HG03521 (cell line): ENCODE data around the gene PDP2.
"Not testable (repeated sequence)": the region's sequence is repeated elsewhere in the genome, so short reads cannot be mapped to it uniquely, and the experiment has no call there.

Source experiments
- ATAC-seq: cut with Tn5 transposase; IDR thresholded peaks from one replicate; pipeline ENCODE4 v1.9.1; 2021; ENCODE audit warnings: mild to moderate bottlenecking, moderate library complexity; ENCODE audit not compliant: unreplicated experiment

PDP2 gene

GRCh38 chr16:66934138-66934838 is 54.0 kb downstream of the PDP2 start, which contains the start of gene CIAO2B:
CIAO2B (minus strand) TSS chr16:66934402; CDS start chr16:66934364, 38 bp downstream.
- ATAC-seq: peak; percentile 73

GRCh38 chr16:66934839-66935313 is 54.6 kb downstream of the PDP2 start:
- not testable (repeated sequence) for ATAC-seq

- no peak for ATAC-seq
These were observed 55.1 kb downstream of the PDP2 start, which contains the start of gene CES2 for GRCh38 chr16:66935314-66936011. CES2 (plus strand) TSS chr16:66935516; CDS start chr16:66935636, 120 bp downstream.

- ATAC-seq: no peak
These were observed 56.1 kb downstream of the PDP2 start for GRCh38 chr16:66936462-66936861.

GRCh38 chr16:66936889-66937554 is 56.7 kb downstream of the PDP2 start:
- ATAC-seq: no peak

- no peak for ATAC-seq
These were observed 57.5 kb downstream of the PDP2 start for GRCh38 chr16:66937725-66938337.

GRCh38 chr16:66939366-66939765 is 59.1 kb downstream of the PDP2 start:
- ATAC-seq: no peak

- ATAC-seq: no peak
These were observed 59.9 kb downstream of the PDP2 start for GRCh38 chr16:66940236-66940635.
